ENCODE results near the gene GRID1. TPM values are rescaled to one million over a fixed set of nuclear protein-coding genes. Genes with fewer than 3 reads are reported as not detected.

Gene GRID1
- total and polyA plus RNA-seq, 11 donors: 0.69 to 3.4 (median 1.6) TPM

GRCh38 chr10:86167121-86167761, 199.4 kb downstream of the GRID1 start:
- intact Hi-C loops (cut with DNase I): no loop called here
- H3K4me3 ChIP-seq: no peak overlapping the region
- no peaks in the 10 kb centered on the region for H3K4me1 ChIP-seq
- no peak overlapping the region for H3K27ac ChIP-seq
- no peaks in the 10 kb centered on the region for H3K36me3 ChIP-seq
- H3K27me3 ChIP-seq: no peaks in the 10 kb centered on the region
- TF ChIP-seq POLR2A (IDR thresholded peaks at IDR 0.05): no peak
- TF ChIP-seq, protein P1, sequence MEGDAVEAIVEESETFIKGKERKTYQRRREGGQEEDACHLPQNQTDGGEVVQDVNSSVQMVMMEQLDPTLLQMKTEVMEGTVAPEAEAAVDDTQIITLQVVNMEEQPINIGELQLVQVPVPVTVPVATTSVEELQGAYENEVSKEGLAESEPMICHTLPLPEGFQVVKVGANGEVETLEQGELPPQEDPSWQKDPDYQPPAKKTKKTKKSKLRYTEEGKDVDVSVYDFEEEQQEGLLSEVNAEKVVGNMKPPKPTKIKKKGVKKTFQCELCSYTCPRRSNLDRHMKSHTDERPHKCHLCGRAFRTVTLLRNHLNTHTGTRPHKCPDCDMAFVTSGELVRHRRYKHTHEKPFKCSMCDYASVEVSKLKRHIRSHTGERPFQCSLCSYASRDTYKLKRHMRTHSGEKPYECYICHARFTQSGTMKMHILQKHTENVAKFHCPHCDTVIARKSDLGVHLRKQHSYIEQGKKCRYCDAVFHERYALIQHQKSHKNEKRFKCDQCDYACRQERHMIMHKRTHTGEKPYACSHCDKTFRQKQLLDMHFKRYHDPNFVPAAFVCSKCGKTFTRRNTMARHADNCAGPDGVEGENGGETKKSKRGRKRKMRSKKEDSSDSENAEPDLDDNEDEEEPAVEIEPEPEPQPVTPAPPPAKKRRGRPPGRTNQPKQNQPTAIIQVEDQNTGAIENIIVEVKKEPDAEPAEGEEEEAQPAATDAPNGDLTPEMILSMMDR (IDR thresholded peaks at IDR 0.05): no peak
- no peak for ATAC-seq
- no peak for DNase-seq
- 81 to 91% (median 82%) methylated on average over 3 to 5 of the region's 5 CpGs for WGBS, 4 donors
- H3K9me3 ChIP-seq: no peaks in the 10 kb centered on the region

- no peaks in the 10 kb centered on the region for H3K9me3 ChIP-seq
- intact Hi-C loops (cut with DNase I): no loop called here
- TF ChIP-seq POLR2A (IDR thresholded peaks at IDR 0.05): no peak
- TF ChIP-seq, protein P1 (IDR thresholded peaks at IDR 0.05): no peak
- H3K36me3 ChIP-seq: no peaks in the 10 kb centered on the region
- H3K27ac ChIP-seq: no peak overlapping the region
- DNase-seq: no peak
- H3K4me1 ChIP-seq: no peaks in the 10 kb centered on the region
- no peaks in the 10 kb centered on the region for H3K27me3 ChIP-seq
- 88 to 94% (median 92%) methylated on average over 9 of the region's 9 CpGs for WGBS, 4 donors
- ATAC-seq: no peak
- no peak overlapping the region for H3K4me3 ChIP-seq
Measured at GRCh38 chr10:86165666-86166065, 200.9 kb downstream of the GRID1 start.

DNA sequence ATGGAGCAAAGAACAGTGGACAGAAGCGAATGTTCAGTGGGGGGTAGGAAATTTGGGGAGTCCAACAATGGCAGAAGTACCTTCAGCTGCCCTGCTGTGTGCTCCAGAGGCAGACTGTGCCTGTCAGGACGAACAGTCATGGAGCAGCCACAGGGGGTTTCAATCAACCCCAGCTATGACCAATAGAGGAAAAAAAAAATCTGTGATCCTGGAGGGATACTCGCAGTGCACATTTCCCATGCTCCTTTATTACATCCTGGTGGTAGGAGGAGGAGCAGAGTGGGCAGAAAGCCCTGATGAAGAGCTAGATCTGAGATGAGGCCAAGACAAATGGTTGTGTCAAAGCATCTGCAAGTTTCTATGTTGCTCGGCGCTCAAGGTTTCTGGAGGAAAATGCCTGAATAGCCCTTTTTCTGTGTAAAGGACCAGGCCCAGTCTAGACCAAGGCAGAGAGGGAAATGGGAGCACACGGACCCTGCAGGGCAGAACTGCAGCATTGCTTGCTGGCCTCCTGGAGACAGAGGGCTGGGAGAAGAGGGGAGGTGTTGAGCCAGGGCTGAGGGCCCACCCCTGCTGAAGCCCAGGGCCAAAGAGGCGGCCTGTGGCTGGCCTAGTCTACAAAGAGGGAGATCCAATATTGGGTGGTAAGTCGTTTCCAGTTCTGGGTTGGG, 201.5 kb downstream of the GRID1 start:
- no peaks in the 10 kb centered on the region for H3K4me1 ChIP-seq
- H3K4me3 ChIP-seq: no peak overlapping the region
- H3K36me3 ChIP-seq: no peaks in the 10 kb centered on the region
- no peak for DNase-seq
- no peak overlapping the region for H3K27ac ChIP-seq
- H3K9me3 ChIP-seq: no peaks in the 10 kb centered on the region
- H3K27me3 ChIP-seq: no peaks in the 10 kb centered on the region
- TF ChIP-seq, protein P1 (IDR thresholded peaks at IDR 0.05): no peak
- TF ChIP-seq POLR2A (IDR thresholded peaks at IDR 0.05): no peak
- WGBS, 4 donors: 75 to 88% (median 79%) methylated on average over 8 of the region's 8 CpGs
- ATAC-seq: no peak
- intact Hi-C loops (cut with DNase I): no loop called here

- 86 to 92% (median 88%) methylated on average over 6 of the region's 6 CpGs for WGBS, 4 donors
- Histone ChIP-seq H3K27ac (no peak overlapping the region), H3K27me3 (no peaks in the 10 kb centered on the region), H3K4me1 (no peaks in the 10 kb centered on the region), H3K9me3 (no peaks in the 10 kb centered on the region), H3K4me3 (no peak overlapping the region), H3K36me3 (no peaks in the 10 kb centered on the region)
- ATAC-seq (no peak), DNase-seq (no peak)
- TF ChIP-seq, protein P1 (IDR thresholded peaks at IDR 0.05): no peak
- no peak for TF ChIP-seq POLR2A (IDR thresholded peaks at IDR 0.05)
- intact Hi-C loops (cut with DNase I): no loop called here
Measured at GRCh38 chr10:86164174-86164774, 202.3 kb downstream of the GRID1 start.
